Renal cortical epithelial cell (primary cell): ENCODE results near the gene GRIK4. TPM values are rescaled to one million over a fixed set of nuclear protein-coding genes. Genes with fewer than 3 reads are reported as not detected.

Experiments
- DNase-seq: peaks from one replicate; pipeline ENCODE4 v3.0.0-alpha.2; 2011; ENCODE audit warnings: low read depth
- total RNA-seq: library from RNA; depleted of rRNA; stranded (reverse); fragments of >200 nt; gene quantifications from 2 replicates; pipeline ENCODE4 v1.2.3, GENCODE V29; 2014

The GRIK4 gene
- total RNA-seq, 1 donor from 2014 or later: under 0.01 TPM

DNA sequence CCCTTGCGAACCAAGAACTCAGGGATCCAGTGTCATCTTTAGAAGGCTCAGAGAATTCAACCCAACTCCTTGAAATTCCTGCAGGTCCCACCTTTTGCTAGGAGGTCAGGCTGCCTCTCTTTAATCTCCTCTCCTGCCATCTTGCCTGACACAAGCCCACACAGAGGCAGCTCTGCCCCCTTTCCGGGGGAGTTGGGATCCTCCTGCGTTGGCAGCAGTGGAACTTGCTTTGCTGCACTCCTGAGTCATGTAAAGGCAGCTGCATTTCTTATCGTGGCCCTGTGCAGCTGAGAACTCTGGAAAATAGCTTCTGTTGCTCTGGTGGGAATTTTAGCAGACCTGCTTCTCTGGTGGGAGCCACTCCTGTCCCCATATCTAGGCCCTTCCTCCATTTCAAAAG is 370.0 kb downstream of the GRIK4 start:
- no peak for DNase-seq

DNA sequence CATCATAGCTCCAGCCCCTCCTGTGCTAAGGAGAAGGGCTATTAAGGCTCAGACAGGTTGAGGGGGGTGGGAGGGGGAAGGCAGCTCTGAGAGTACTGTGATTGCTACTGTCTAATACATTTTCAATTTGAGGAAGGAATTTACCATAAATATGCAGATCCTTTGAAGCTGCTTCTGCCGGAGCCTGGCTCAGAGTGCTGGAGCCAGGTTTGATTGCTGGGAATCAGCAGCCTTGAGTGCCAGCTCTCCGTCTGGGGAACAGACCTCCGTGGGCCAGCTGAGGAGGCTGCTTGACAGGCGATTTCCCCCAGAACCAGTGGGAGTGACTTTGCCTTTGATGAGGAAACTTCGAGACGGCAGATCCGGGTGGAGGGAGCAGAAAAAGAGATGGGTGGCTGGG is 370.6 kb downstream of the GRIK4 start:
- DNase-seq: no peak

DNA sequence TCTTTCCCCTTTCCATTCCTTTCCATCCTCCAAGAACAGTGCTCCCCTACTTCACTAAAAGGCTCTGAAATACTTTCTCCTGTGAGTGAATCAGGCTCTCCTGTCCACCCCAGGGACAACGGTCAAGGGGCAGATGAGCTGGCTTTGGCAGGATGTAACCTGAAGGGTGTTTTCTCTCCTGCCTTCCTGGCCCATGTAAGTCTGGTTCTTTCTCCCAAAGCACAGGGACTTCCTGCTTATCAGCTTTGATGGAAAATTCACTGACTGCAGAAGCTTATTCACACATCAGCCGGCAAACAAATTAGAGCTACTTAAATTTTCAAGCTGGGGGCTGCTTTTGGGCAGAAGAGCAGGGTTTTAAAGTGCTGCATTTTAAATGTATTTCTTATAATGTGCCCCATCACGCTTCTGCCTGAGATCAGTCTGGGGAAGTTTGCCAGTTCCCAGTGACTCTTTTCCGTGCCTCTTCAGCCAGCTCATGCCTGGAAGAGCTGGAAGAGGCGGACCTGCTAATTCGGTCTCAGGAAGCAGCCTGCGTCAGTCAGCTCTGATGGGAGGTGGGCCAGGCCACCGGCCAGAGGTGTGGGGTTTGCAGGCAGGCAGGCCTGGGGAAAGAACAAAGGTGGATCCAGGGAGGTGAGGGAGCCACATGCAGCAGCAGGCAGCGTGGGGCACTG is 372.0 kb downstream of the GRIK4 start:
- no peak for DNase-seq

DNA sequence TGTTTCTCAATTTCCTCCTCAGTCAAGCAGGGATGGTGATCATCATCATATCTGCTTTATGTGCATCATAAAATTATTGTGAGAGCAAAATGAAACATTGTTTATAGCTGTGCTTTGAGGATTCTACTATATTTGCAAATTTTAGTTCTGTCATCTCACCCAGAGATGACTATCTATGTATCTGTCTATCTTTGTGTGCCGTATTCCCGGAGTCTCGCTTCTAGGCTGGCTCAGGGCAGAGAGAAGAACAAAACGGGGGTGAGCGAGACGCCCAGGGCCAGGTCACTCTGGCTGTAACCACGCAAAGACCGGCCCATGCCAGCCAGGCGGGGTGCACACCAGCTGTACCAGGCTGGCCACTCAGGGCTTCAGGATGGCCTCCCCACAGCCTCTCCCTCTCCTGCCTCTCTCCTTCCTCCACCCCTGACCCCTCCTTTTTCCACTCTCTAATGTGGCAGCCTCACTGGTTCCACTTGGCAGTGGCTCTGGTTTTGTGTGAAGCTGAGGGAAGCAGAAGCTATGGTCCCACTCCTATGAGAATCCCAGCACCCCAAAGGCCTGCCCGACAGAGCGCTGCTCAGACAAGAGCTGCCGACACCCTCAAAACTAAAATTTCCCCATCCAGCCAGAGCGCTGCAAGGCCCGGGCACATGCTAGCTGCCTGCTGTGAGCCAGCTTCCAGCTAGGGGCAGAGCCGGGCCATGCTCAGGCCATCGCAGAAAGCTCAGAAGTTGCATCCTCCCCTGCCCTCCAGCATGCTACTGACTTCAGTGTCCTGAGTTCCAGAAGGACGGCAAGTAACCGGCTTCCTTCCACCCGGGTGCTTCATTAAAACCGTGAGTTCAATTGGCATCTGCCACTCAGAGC is 372.8 kb downstream of the GRIK4 start:
- DNase-seq: no peak

DNA sequence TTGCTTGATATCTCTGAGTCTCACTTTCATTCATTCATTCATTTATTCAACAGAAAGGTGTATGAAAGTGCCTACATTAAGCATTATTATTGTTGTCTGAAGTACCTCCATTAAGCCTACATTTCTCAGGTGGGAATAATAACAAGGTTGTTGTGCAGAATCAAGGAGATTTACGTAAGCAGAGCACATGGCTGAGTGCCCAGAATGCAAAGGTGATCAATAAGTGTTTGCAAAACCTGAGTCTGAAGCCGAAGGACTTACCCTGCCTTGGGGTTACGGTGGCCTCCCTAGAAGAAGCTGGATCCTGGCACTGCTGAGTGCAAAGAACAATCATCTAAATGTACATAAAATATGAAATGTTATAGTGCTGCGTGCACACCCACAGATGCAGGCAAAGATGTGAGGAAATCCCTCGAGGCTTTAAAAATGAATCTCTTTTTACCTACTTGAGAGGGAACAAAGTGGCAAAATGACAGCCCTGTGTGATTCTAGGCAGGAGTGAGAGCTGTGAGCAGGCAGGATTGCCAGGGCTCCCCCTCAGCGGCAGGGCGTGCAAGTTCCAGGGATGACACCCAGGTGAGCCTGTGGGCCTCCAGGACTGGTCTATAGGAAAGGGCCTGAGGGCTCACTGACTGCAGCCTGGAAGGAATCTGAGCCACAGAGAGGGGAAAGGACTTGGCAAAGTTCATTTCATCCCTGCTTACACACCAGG is 379.2 kb downstream of the GRIK4 start:
- DNase-seq: no peak

DNA sequence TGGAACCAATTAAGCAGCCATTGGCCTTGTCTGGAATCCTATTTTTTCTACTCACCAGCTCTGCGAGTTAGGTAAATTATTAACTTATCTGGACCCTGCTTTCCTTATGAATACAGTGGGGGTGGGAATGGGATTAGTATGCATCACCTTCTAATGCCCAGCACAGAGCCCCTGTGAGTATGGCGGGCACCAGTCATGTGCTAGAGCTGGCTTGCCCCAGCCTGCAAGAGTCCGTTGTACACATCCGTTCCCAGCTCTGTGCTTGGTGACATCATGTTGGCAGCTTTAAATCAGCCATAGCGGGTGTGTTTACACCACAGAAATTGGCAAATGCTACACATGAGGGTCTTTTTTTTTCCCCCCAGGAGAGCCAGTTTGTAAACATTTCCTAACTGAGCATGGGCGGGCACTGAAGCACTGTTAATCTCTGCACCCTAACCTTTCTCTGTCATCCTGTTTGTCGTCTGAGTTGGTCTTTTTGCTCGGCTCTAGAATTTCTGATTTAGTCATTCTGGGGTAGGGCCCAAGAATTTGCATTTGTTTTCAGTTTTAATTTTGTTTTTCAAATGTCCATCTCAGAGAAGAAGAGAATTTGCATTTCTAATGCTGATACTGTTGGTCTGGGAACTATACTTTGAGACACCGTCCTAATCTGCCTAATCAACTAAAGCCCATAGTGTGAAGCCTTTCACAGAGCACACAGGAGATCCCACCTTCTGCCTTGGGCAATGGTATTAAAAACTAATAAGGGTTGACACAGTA is 382.1 kb downstream of the GRIK4 start:
- DNase-seq: no peak

DNA sequence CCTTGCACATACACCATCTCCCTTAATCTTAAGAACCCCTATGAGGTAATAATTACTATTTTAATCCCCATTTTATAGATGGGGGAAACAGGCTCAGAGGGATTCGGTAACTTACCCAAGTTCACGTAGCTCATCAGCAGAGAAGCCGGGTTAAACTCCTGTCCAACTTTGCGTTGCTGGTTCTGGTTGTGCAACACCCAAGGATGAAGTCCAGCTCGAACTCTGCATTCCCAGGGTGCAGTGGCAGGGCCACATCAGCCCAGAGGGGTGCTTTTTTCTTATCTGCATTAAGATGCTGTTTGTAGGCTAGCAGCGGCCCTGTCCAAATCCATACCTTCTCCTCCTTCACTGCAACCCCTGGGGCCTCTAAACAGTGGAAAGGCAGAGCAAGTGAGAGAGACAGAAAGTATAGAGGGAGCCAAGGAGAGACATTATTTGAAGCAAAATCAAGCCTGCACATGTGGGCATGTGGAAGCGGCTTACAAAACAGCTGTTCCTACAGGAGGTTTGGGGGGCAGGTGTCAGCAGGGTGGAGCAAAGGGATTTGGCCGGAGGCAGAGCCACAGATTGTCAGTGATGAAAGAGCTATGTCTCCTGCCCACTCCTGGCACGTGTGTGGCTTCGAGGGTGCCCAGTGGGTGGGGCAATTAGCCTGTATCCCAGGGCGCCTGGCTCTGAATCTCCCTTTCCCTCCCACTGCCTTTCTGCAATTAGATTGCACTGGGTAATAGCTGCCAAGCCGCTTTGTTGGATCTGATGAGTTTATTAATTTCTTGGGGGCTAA is 382.8 kb downstream of the GRIK4 start:
- no peak for DNase-seq

DNA sequence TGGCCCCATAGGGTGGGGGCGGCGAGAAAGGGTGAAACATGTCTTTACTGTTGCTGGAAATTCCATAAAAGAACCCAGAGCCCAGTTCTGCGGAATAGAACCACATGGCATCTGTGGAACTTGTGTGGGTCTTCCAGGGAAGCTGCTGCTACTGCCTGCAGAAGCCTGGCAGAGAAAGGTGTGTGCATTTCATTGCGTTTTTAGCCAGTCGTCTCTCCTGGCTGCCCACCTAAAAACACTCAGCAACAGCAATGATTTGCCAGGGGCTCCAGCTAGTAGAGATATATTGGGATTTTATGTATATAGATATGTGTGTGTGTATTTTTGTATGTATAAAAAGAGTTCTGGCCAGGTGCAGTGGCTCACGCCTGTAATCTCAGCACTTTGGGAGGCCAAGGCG is 385.1 kb downstream of the GRIK4 start:
- no peak for DNase-seq

DNA sequence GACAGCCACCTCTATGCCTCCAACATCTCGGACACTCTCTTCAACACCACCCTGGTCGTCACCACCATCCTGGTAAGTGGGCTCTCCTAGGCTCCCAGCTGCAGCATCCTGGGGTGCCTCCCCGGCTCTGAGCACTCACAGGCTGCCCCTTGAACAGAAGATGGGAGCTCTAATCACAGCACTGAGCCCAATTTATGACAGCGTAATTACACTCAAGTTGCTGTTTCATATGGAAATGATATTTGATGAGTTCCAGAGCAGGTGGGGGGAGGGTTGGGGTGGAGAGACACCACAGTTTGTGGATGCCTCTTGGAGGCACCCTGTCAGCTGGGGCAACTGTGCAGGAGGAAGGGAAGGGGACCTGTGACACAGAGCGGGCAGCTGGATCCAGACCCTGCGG is 387.0 kb downstream of the GRIK4 start:
- no peak for DNase-seq

DNA sequence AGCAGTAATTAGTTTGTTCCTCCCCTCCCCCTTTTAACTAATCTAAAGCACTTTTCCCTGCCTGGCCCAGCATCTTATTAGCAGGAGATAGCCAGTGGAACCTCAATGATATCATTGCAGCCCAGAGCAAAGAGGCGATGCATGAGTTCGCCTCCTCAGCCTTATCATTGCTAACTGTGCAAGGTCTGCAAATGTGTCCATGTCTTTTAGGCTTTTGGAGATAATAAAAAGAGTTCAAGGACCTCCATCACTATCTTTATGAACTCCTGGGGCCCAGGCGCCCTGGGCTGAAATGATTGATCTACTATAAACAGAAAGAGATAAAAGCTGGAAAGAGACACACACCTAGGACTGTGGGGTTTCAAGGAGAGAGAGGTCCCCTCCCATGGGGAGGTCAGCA is 388.2 kb downstream of the GRIK4 start:
- no peak for DNase-seq

DNA sequence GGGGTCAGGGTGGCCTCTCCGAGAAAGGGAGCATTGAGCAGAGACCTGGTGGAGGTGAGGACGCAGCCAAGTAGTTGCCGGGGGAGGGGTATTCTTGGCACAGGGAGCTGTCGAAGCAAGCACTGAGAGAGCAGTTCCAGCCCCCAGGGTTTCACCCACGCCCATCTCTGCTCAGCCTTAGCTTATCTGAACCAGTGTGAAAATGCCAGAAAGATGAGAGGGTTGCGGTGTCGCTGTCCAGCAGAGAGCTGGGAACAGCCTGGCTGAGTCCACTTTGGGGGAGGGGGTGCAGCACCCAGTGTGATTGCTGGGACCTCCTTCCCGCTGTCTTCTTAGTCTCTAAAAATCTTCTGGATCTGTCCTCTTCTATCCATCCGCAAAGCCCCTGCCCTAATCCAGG is 389.1 kb downstream of the GRIK4 start:
- DNase-seq: no peak

DNA sequence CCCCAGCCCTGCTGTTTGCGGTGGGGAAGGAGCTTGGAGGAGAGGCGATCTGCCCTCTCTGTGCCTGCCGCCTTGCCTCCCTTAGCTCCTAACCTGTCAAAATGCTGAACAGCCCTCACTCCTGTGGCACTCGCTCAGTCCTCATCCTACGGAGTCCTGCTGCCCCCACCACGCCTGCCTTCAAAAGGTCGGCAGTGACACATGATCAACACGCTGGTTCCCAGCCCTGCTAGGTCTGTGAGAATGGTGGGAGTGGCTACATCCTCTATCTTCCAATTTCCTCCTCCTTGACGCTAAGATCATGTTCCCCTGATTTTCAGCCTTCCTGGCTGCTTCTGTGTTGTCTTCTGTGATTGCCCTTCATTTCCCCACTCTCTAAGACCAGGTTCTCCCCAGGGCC is 392.1 kb downstream of the GRIK4 start:
- no peak for DNase-seq

DNA sequence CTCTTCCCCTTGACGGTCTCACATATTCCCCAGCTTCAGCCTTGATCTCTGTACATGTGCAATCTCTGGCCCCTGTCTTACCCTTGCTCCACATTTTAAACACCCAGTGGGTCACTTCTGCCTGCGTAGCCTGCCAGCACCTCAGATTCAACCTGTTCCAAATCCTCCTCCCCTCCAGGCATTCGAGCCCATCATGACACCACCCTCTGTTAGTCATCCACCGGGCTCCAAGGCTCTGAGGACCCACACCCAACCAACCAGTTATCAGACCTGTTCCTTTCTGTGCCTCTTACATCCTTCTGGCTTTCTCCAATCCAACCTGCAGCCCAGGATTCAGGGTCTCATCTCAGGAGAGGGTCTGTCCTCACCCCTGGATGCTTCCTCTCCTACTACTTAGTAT is 392.6 kb downstream of the GRIK4 start:
- no peak for DNase-seq

DNA sequence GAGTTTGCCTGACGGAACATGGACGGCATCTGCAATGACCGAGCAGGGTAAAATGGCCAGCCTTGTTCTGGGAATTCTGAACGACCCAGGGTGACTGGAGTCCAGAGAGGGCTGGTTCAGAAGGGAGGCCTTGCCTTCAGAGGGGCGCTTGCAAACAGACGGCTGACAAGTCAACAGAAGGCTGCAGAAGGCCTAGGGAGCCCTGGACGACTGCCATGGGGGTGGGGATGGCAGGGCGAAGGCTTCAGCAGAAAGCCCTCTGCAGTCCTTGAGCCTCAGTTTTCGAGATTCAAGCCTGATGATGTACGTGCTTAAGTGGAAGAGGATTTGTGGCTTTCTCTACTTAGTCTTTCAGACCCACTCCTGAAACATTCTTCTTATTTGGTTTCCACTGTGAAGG is 395.2 kb downstream of the GRIK4 start:
- DNase-seq: no peak

DNA sequence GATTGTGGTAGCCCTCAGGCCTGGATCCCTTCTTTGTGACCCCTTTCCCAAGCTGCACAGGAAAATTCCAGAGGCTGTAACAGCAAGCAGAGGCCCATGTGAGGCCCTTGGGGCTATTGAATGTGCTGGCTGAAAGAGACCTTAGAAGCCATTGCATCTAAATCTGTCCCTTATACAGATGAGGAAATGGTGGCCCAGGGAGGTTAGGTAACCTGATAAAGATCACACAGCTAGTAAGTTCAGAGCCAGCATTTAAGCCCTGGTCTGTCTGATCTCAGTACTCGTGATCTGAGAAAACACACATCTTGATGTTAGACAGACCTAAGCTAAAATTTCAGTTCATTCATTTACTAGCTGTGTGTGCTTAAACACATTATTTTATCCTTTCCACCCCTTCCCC is 396.4 kb downstream of the GRIK4 start:
- DNase-seq: no peak

DNA sequence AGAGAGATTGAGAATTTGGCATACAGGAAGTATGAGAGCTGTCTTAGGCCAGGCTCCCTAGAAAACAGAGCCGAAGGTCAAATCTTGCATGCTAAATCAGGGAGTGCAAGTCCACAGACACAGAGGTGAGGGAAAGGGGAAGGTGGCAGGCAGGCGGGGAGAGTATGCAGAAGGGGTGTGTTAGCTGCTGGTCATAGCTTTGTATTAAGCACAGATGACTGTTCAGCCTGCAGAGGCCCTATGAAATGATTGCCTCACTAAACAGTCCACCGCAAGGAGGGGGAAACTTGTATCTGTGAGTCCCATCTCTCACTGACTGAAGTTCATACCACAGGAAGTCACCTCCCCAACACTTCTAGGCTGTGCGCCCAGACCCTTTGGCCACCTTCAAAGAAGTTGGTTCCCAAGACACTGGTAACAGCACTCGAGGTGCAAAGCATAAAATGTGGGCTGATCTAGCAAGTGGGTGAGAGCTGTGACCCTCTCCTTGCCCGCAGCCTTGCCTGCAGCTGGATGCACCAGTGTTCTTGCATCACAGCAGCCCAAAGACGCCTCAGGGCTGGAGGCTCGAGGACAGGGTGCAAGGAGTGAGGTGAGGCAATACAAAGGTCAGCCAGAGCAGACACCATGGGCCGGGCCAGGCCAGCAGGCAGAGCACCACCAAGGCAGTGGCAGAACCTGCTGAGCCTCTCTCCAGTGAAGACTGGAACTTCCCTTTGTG is 397.1 kb downstream of the GRIK4 start:
- DNase-seq: no peak

DNA sequence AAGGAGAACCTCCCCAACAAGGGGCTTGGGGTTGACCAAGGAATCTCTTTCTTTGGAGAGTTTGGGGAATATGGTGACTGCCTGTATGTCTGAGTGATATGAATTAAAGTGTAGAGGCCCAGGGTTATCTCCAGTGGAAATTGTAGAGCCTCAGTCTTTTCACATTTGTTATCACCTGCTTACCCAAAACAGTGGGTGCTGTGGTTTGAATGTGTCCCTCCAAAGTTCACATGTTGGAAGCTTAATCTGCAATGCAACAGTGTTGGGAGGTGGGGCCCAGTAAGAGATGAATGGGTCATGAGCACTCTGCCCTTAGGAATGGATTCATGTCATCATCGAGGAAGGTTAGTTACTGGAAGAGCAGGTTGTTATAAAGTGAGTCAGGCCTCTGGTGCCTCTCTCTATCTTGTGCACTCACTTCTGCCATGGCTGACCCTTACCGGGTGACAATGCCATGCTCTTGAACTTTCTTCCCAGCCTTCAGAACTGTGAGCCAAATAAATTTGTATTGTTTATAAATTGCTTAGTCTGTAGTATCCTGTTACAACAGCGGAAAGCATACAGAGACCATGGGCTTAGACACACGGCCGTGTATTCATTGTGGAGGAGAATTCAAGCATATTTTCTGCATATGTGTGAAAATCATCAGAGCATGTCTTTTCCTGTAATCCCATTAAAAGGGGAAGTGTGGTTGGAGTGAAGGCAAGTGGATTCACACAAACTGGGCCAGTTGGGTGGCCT is 398.3 kb downstream of the GRIK4 start:
- no peak for DNase-seq

DNA sequence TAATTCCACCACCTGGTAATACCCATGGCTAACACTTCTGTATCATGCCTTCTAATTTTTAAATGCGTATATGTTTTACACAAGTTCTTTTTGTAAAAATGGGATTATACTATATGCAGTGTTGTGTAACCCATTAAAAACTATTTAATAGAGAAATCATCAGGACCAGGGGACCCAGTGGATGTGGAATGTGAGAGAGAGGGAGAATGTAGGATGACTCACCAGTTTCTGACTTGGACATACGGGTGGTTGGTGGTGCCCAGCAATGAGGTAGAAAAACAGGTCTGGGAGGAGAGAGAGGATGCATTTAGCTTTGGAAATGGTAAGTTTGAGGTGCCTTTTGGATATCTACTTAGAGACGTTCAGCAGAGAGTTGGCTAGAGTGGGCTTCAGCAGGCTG is 400.4 kb downstream of the GRIK4 start:
- DNase-seq: no peak

DNA sequence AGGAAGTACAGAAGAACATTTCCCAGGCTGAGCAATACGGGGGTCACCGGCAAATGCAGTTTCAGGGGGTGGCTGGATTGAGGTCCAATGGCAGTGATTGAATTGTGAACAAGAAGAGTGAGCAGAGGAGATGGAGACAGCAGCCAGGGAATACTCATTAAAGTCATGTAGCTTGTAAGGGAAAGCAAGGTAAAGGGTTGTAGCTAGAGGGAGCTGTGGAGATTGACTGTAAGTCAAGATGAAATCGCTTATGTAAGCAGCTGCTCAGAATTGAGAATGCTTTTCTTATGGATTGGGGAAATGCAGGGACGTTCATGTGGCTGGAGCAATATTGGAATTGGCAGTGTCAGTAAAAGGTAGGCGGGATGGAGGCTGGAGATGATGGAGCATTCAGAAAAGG is 401.0 kb downstream of the GRIK4 start:
- peak; percentile 61 for DNase-seq

DNA sequence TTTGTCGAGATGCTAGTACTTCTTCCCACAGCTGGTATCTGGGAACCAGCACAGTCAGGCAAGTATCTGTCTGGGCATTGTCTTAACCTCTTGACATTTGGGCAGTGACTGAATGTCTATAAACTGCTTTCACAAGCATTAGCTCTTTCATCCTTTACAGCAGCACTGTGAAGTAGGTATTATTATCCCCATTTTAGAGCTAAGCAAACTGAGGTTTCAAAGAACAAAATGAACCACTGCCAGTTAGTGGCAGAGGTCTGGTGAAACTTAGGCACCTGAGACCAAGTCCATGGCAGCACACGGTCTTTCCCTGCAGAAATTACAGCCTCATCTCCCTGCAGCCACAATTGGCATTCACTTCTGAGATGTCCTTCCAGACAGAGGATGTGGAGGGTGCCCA is 401.4 kb downstream of the GRIK4 start:
- no peak for DNase-seq
